GM18868 (cell line): ENCODE data around the gene SKP1.
A peak's percentile ranks its signal among the peaks of the same experiment; 100 is the strongest.
"Not testable (repeated sequence)": the region's sequence is repeated elsewhere in the genome, so short reads cannot be mapped to it uniquely, and the experiment has no call there.

ENCODE experiments used
- ATAC-seq: cut with Tn5 transposase; IDR thresholded peaks from one replicate; pipeline ENCODE4 v1.9.1; 2021; ENCODE audit warnings: mild to moderate bottlenecking, moderate library complexity; ENCODE audit not compliant: unreplicated experiment

SKP1 gene

DNA sequence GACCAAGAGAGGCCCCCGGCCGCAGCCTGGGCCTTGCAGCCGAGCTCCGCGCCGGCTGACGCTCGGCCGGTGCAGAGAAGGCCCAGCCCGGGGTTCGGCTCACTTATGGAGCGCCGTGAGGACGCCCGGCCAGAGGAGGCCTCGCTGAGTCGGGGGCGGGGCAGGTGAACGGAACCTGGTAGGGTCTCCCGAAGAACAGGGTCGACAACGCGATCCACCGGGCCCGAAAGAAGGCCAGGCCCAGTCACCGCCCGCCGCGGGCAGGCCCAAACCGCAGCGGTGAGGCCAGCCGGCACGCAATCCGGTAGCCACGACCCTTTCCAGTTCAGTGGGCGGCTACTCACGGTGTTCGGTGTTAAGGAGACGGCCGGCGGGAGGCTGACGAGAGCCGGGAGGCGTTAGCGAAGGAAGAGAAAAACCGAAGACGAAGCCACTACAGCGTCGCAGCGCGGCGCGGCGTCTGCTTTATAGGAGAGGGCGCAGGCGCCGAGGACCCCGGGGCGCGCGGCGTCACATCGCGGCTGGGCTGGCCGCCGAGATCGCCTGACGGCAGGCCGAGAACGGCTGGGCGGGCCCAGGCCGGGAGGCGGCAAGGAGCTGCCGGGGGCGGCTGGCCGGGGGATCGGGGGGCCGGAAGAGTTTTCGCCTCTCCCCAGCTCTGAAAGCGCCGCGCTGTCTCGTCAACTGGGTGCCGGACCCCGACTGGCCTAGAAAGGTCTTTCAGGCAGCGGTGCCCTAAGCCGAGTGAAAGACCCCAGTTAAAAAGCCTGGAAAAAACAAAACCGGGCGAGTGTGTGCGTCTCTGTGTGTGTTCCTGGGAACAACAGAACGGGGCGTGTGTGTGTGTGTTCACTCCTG, at the start of gene SKP1:
SKP1 (minus strand) TSS at position 440 of the 858 bp plus-strand sequence. CDS start 2,928 bp downstream, outside the sequence.
- ATAC-seq, result peak; percentile 86

DNA sequence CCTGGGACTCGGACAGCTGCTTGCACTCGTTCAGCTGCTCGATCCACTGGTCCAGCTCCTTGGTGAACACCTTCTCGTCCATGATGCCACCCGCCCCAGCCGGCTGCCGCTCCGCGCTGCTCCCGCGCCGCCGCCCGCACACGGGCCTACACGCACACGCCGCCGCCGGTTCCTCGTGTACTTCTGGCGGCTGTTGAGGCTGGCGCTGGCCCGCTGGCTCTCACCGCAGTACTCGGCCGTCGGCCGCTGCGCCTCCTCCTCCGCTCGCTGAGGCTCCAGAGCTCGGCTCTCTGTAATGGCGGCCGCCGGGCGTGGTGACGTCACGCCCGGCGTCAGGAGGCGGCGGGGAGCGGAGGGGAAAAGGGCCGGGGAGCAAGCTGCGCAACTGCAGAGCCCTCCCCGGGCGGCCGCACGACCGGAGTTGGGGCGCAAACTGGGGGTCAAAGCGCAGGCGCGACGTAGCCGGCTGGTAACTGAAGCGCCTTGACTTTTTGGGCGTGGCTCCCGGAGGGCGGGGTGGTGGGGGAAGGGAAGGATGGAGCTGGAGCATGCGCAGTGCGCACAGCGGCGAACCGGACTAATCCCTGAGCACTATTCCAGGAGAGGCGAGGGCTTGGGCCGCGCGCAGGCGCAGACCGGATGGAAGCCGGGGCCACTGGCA, 49.2 kb upstream of the SKP1 start, which contains the start of gene PPP2CA:
PPP2CA (minus strand) TSS at position 294 of the 661 bp plus-strand sequence; CDS start at position 82, 212 bp downstream.
- ATAC-seq, result peak; percentile 82

GRCh38 chr5:134224888-134225779, 48.4 kb upstream of the SKP1 start:
- ATAC-seq, result peak; percentile 24

- no peak for ATAC-seq
These were observed 46.9 kb upstream of the SKP1 start for GRCh38 chr5:134223406-134224248.

DNA sequence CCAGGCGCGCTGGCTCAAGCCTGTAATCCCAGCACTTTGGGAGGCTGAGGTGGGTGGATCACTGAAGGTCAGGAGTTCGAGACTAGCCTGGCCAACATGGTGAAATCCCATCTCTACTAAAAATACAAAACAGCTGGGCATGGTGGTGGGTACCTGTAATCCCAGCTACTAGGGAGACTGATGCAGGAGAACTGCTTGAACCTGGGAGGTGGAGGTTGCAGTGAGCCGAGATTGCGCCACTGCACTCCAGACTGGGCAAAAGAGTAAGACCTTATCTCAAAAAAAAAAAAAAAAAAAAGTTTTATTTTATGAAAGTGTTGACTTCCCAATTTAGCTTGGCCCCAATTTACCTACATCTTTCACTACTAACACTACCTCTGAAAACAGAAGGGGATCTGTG, 44.9 kb upstream of the SKP1 start:
- ATAC-seq, result not testable (repeated sequence)

- ATAC-seq, result no peak
These were observed 39.0 kb upstream of the SKP1 start for GRCh38 chr5:134215757-134216156.

DNA sequence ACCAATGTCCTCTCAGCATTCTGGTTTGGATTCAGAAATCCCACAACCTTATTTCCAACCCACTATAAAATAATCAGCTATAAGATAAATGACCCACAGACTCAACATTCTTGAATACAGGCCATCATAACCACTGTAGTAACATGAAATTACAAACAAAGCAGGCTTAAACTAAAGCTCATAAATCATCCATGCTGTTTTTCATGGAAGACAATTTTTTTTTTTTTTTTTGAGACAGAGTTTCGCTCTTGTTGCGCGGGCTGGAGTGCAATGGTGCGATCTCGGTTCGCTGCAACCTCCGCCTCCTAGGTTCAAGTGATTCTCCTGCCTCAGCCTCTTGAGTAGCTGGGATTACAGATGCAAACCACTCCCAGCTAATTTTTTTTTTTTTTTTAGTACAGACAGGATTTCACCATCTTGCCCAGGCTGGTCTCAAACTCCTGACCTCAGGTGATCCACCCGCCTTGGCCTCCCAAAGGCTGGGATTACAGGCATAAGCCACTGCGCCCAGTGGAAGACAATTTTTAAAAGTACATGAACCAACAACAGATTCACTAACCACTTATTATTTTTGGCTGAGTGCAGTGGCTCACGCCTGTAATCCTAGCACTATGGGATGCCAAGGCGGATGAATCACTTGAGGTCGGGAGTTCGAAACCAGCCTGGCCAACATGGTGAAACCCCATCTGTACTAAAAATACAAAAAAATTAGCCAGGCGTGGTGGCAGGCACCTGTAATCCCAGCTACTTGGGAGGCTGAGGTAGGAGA, 34.7 kb upstream of the SKP1 start:
- ATAC-seq, result not testable (repeated sequence)

- ATAC-seq, result no peak
These were observed 32.9 kb upstream of the SKP1 start for GRCh38 chr5:134209477-134210245.

- no peak for ATAC-seq
These were observed 30.9 kb upstream of the SKP1 start for GRCh38 chr5:134207696-134208095.

GRCh38 chr5:134206627-134207160, 29.9 kb upstream of the SKP1 start:
- ATAC-seq, result no peak

DNA sequence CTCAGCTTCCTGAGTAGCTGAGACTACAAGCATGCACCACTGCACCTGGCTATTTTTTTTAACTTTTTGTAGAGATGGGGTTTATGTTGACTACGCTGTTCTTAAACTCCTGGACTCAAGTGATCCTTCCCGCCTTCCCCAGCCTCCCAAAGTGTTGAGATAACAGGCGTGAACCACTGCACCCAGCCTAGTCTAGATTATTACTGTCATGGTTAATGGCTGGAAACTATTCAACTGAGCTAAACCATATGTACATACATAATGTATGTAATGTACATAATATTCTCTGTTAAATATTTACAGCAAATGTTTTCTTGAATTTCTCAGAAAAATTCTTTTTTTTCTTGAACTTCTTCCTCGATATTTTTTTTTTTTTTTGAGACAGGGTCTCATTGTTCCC, 27.8 kb upstream of the SKP1 start:
- ATAC-seq, result no peak

DNA sequence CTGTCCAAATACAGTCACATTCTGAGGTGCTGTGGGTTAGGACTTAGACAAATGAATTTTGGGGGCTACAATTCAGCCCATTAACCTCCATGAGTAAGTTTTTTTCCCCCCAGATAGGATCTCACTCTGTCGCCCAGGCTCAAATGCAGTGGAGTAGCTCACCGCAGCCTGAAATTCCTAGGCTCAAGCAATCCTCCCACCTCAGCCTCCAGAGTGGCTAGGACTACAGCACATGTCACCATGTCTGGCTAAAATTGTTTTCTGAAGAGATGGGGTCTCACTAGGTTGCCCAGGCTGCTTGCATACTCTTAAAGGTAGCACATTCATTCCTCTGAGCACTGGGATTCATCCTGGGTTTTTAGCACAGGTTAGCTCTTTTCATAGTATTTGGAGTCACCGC, 26.9 kb upstream of the SKP1 start:
- ATAC-seq, result no peak

GRCh38 chr5:134195666-134196065, 18.9 kb upstream of the SKP1 start:
- ATAC-seq, result no peak

- ATAC-seq, result no peak
These were observed 12.3 kb upstream of the SKP1 start for GRCh38 chr5:134189031-134189430.

- no peak for ATAC-seq
These were observed 11.3 kb upstream of the SKP1 start for GRCh38 chr5:134188092-134188491.

DNA sequence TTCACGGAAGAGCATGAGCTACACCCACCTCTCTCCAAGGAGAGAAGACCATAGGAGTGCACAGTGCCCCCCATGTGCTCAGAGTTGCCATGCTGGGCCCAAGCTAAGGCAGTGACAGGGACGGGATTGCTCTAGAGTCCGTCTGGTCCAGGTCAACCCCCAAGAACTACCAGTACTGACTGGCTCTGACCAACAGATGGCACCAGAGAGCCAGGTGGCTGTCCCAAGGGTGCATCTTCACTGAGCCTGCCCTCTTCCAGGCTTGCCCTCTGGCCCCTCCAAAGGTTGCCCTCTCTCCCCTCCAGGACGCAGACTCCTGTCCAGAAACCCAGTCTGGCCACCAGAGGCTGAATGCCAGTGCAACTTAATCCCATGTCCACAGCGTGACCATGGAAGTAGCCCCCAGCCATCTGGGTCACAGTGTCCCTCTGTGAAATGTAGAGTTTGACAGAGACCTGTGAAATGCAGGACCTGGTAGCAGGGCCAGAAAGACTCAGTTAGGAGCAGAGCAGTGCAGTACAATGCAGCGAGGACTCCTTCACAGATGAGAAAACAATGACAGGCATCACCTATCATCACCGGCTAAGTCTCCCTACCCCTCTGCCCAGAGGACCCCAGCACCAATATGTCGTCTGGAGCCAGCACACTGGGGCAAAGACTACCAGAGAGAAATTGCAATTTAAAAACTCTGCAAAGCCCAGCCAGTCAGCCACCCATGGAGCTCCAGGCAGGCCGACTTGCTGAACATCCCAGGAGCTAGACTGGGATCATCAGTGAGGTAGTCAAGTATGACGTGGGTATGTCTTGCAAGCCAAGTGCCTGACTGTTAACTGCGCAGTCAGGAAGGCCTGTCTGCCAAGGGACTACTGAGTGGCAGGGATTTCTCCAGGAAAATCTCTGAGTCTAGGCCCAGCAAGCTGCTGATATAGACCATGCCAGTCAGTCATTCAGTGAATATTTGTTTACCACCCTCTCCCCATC, 7.7 kb upstream of the SKP1 start:
- peak; percentile 81 for ATAC-seq

GRCh38 chr5:134183481-134183880, 6.7 kb upstream of the SKP1 start:
- no peak for ATAC-seq
